ENCODE results near the gene ASB10. TPM values are rescaled to one million over a fixed set of nuclear protein-coding genes. Genes with fewer than 3 reads are reported as not detected.

ASB10 gene
- polyA plus RNA-seq, 2 of the 4 experiments (the other 2 are of a cell fraction): not detected

DNA sequence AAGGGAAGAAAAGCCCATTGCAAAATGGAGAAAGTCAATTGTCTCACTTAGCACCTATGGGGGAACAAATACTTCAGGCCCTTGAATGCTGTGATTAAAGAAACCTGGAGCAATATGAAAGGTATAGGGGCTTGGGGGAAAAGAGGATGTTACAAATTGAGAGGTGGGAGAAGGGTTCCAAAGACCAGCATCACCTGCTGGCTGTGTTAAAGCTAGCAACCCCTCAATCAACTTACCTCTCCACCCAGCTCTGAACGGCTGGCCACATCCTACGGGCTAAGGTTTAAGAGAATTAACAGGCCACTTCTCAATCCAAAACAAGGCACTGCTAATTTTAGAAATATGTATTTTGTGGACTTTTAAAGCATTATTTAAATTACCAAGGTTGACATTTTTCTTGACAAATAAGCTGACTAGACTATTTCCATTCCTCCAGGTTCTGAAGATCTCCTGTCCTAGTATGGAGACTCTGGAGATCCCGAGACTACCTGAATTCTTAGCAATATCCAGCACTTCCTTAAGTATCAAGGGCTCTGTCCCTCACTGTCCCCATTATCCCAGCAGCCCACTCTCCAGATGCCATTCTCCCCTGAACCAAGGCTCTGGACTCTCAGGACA, 24.2 kb upstream of the ASB10 start:
- peak; percentile 92 for TF ChIP-seq MAFK (IDR thresholded peaks at IDR 0.05; ENCODE audit: partially characterized antibody)
- no peak for TF ChIP-seq NR3C1 (IDR thresholded peaks at IDR 0.05)

DNA sequence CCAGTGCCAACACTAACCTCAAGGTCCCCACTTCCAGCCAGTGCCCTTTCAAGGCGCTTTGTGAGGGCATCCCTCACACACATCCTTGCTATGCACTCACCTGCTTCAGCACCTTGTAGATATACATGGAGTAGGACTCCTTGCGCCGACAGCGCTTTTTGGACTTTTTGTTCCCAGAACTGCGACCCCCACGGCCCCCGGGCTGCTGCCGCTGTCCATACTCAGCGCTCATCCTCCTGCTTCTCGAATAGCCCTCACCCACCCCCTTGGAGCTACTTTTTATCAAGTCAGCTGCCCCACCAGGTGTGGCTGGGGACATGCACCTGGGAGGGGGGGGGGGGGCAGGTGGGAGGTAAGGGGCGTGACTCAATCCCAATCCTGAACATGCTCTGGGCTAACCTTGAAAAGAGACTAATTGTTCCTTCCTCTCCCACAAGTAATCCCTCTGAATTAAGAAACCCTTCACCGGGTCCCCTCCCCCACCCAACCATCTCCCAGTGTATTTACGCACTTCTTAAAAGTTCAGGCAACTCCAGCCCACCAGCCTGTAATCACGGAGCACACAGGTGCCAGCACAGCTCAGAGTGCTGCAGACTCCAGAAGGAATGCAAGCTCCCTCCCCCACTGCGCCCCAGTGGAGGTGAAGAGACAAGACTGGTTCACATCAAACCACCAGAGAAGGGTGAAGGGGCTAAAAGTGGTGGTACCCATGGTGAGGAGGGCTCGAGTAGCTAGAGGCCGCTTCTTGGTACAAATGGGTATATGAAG, 23.2 kb upstream of the ASB10 start, which contains the start of gene H2BK1:
Gene H2BK1 (minus strand): TSS at position 402 of the 768 bp plus-strand sequence. CDS start 170 bp downstream, at position 232.
- H3K4me1 ChIP-seq: no peaks in the 10 kb centered on the region
- ChIA-PET POLR2A (no interaction called here), CTCF (interaction anchor here (0.7 to 0.8 kb wide), 2 partner anchors 44 to 94 kb away, joined by 3 read pairs; no protein-coding TSS in a partner anchor)
- DNase-seq (ENCODE audit: low read depth in 1 of 2, low spot score in 1 of 2): no peak
- FAIRE-seq: no peak
- no peaks in the 10 kb centered on the region for H3K9me3 ChIP-seq
- TF ChIP-seq, protein P1, sequence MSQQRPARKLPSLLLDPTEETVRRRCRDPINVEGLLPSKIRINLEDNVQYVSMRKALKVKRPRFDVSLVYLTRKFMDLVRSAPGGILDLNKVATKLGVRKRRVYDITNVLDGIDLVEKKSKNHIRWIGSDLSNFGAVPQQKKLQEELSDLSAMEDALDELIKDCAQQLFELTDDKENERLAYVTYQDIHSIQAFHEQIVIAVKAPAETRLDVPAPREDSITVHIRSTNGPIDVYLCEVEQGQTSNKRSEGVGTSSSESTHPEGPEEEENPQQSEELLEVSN (IDR thresholded peaks at IDR 0.05; ENCODE audit: borderline replicate concordance, low read depth): no peak
- no peak for TF ChIP-seq CHD4 (IDR thresholded peaks at IDR 0.05; ENCODE audit: borderline replicate concordance)
- no peak for TF ChIP-seq ZFP36 (IDR thresholded peaks at IDR 0.05; ENCODE audit: borderline replicate concordance, partially characterized antibody)
- no peak for TF ChIP-seq CBX2 (IDR thresholded peaks at IDR 0.05; ENCODE audit: borderline replicate concordance, low read depth)
- no peak for TF ChIP-seq POLR2A (IDR thresholded peaks at IDR 0.05; ENCODE audit: low read length)
- no peak for TF ChIP-seq FOXS1 (CRISPR knock-in tag; IDR thresholded peaks at IDR 0.05)
- no peak for TF ChIP-seq ZSCAN20 (CRISPR knock-in tag; IDR thresholded peaks at IDR 0.05)
- TF ChIP-seq PBX3 (IDR thresholded peaks at IDR 0.05): no peak
- TF ChIP-seq PHF8 (IDR thresholded peaks at IDR 0.05; ENCODE audit: borderline replicate concordance, low read depth): no peak
- no peak for TF ChIP-seq BCL3 (IDR thresholded peaks at IDR 0.05)
- TF ChIP-seq ZNF302 (CRISPR knock-in tag; IDR thresholded peaks at IDR 0.05): no peak
- TF ChIP-seq CTCF (IDR thresholded peaks at IDR 0.05): no peak
- no peak for TF ChIP-seq MAZ (IDR thresholded peaks at IDR 0.05; ENCODE audit: borderline replicate concordance, low read depth, low read length)
- TF ChIP-seq, protein P2, sequence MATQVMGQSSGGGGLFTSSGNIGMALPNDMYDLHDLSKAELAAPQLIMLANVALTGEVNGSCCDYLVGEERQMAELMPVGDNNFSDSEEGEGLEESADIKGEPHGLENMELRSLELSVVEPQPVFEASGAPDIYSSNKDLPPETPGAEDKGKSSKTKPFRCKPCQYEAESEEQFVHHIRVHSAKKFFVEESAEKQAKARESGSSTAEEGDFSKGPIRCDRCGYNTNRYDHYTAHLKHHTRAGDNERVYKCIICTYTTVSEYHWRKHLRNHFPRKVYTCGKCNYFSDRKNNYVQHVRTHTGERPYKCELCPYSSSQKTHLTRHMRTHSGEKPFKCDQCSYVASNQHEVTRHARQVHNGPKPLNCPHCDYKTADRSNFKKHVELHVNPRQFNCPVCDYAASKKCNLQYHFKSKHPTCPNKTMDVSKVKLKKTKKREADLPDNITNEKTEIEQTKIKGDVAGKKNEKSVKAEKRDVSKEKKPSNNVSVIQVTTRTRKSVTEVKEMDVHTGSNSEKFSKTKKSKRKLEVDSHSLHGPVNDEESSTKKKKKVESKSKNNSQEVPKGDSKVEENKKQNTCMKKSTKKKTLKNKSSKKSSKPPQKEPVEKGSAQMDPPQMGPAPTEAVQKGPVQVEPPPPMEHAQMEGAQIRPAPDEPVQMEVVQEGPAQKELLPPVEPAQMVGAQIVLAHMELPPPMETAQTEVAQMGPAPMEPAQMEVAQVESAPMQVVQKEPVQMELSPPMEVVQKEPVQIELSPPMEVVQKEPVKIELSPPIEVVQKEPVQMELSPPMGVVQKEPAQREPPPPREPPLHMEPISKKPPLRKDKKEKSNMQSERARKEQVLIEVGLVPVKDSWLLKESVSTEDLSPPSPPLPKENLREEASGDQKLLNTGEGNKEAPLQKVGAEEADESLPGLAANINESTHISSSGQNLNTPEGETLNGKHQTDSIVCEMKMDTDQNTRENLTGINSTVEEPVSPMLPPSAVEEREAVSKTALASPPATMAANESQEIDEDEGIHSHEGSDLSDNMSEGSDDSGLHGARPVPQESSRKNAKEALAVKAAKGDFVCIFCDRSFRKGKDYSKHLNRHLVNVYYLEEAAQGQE (IDR thresholded peaks at IDR 0.05): no peak
- no peak for TF ChIP-seq POLR2AphosphoS2 (conservative IDR thresholded peaks at IDR 0.05; ENCODE audit: low read length)
- no peak for TF ChIP-seq EHF (CRISPR knock-in tag; IDR thresholded peaks at IDR 0.05)
- no peak for TF ChIP-seq CBX8 (IDR thresholded peaks at IDR 0.05)
- TF ChIP-seq HOXB5 (CRISPR knock-in tag; IDR thresholded peaks at IDR 0.05): no peak
- H3K4me3 ChIP-seq: no peak within 1 kb of the TSS
- H3K4me2 ChIP-seq: no peak within 1 kb of the TSS
- H3K27ac ChIP-seq: no peak within 1 kb of the TSS
- no peak for ATAC-seq
- WGBS (ENCODE audit: missing lambda C conversion rate): 88% methylated on average over 17 of the region's 17 CpGs

More for the DNA sequence above, 24.2 kb upstream of the ASB10 start:
- DNase-seq (ENCODE audit: low read depth in 1 of 2, low spot score in 1 of 2) (no peak), FAIRE-seq (no peak), ATAC-seq (no peak)
- POLR2A ChIA-PET: no interaction called here
- Histone ChIP-seq H3K4me2 (no peak overlapping the region), H3K9me3 (no peaks in the 10 kb centered on the region), H3K4me3 (no peak overlapping the region), H3K4me1 (no peaks in the 10 kb centered on the region), H3K27ac (no peak overlapping the region)
- WGBS (ENCODE audit: missing lambda C conversion rate): 87% methylated on average over 3 of the region's 3 CpGs
- CTCF ChIA-PET: interaction anchor here (0.8 to 1.3 kb wide), 3 partner anchors 33 to 93 kb away, joined by 3 to 5 read pairs (median 3); no protein-coding TSS in a partner anchor

Measured in A549 (cell line).